Activated T-cell treated with anti-CD3 and anti-CD28 coated beads, Interleukin-2, amount 50 U/mL, for 1 hour (primary cell): ENCODE results near the gene SLC35C1.
A peak's percentile ranks its signal among the peaks of the same experiment; 100 is the strongest.
"Not testable (repeated sequence)": the region's sequence is repeated elsewhere in the genome, so short reads cannot be mapped to it uniquely, and the experiment has no call there.

ENCODE experiments used
- DNase-seq: peaks from one replicate; pipeline ENCODE4 v3.0.0-alpha.2; 2020

The SLC35C1 gene

GRCh38 chr11:45791524-45791923, 13.4 kb upstream of the SLC35C1 start:
- no peak for DNase-seq

DNA sequence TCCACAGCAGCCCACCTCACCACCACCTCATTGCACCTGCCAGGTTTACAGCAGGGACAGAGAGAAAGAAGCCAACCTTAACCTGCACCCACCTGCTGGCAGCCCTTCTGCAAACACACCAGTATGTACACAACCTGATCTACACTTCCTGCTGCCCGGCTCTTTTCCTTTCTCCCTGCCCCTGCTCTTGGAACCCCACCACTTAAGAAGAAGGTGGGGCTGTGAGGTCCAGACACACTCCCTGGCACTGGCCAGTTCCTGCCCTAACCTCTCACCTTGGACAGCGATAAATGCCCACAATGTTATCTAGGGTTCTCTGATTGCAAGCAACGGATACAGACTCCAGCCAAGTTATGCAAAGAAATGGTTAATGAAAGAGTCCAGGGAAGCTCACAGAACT, 10.8 kb upstream of the SLC35C1 start:
- no peak for DNase-seq

- no peak for DNase-seq
Observed at GRCh38 chr11:45795379-45795778, 9.6 kb upstream of the SLC35C1 start.

GRCh38 chr11:45796461-45796861, 8.5 kb upstream of the SLC35C1 start:
- DNase-seq: no peak

DNA sequence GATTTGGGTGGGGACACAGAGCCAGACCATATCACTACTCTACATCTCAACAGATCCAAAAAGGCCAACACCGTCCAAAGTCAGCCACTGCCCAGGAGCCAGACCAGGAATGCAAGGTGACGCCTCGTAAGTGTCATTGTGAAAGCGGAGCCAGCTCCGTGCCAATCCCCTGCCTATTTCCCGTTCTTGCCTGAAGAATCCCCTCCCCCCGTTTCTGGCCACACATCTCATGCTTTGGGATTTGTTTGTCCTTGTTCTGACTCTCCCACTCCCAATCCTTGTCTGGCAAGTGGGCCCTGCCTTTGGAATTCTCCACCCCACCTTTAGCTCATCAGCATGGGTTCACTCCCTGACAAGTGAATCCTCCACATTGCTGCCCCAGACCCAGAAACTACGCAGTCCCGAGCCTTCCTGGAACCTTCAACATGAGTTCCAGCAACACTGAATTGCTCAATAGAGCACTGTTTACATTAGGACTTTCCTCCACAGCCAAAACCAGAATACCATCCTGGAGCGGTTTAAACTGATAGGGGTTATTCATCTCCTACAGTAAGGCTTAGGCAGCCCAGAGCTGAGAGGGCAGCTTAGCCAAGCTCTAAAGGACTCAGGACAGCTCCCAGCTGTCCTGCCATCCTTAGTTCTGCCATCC, 6.0 kb upstream of the SLC35C1 start:
- no peak for DNase-seq

- DNase-seq: no peak
Observed at GRCh38 chr11:45799562-45799961, 5.4 kb upstream of the SLC35C1 start.

DNA sequence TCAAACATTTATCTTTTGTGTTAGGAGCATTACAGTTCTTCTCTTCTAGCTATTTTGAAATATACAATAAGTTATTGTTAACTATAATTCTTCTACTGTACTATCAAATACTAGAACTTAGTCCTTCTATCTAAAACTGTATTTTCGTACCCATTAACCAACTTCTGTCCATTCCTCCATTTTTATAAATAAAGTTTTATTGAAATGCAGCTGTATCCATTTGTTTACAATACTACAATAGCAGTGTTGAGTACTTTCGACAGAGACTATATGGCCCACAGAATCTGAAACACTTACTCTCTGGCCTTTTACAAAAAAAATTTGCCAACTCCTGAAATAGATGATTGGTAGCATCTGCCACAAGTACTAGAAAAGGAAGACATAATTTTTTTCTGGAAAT, 4.7 kb upstream of the SLC35C1 start:
- DNase-seq: no peak

DNA sequence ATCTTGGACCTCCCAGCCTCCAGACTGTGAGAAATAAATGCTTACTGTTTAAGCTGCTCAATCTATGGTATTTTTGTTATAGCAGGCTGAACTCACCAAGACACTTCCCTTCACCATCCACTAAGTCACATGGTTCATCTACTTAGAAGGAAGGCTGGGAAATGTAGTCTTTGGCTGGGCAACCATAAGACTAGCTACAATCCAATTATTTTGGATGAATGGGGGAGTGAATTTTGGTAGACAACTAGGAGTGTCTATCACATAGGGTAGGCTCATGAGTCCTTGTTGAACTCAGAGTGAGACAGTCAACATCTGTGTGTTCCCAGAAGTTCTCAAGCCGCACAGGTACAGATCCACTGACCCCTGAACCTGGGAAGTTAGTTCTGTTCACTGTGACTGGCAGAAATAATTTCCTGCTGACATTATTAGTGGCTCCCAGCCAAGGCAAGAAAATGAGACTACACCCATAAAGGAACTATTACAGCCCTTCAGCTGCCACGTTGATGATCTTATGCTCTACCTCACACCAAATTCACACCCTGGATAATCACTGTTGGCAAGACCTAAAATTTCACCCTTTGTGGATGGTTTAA, 3.1 kb upstream of the SLC35C1 start:
- no peak for DNase-seq

GRCh38 chr11:45802531-45803317, 2.2 kb upstream of the SLC35C1 start:
- DNase-seq: no peak

DNA sequence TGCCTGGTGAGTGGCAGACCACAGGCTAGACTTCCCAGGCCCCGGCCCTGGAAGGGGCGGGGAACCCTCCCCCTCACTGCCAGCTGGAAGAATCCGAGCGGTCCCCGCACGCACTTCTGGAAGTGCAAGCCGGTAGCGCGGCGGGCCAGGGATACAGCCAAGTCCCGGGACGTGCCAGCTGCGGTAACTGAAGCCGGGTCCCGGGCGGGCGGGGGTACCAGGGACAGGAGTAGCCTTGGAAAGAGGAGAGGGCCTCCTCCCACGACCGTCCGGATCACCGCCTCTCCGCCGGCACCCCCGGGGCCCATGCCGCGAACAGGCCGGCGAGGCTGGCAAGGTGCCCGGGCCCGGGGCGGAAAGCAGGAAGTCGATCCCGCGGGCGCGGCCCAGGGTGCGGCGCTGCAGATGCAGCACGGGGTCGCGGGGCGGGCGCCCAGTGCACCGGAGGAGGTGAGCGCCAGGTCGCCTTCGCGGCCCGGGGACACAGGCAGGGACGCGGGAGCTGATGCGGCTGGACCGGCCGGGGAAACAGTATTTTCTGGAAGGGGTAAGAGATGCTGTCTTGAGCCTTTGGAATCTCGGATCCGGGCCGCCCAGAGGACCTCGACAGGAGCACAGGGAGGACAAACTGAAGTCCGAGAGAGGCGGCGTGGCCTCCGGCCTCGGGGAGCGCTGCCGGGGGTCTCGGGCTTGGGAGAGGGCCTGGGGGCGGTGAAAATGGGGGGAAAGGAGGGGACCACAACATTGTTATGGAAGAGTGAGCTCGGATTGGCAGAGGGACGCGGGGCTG, 783 bp upstream of the SLC35C1 start:
- DNase-seq: peak; percentile 69

GRCh38 chr11:45805305-45806071, 539 bp downstream of the SLC35C1 start:
- peak; percentile 21 for DNase-seq

- DNase-seq: no peak
Observed at GRCh38 chr11:45806072-45806933, 1.4 kb downstream of the SLC35C1 start.

GRCh38 chr11:45806937-45807791, 2.2 kb downstream of the SLC35C1 start:
- DNase-seq: no peak

- DNase-seq: no peak
Observed at GRCh38 chr11:45807792-45808238, 2.9 kb downstream of the SLC35C1 start.

DNA sequence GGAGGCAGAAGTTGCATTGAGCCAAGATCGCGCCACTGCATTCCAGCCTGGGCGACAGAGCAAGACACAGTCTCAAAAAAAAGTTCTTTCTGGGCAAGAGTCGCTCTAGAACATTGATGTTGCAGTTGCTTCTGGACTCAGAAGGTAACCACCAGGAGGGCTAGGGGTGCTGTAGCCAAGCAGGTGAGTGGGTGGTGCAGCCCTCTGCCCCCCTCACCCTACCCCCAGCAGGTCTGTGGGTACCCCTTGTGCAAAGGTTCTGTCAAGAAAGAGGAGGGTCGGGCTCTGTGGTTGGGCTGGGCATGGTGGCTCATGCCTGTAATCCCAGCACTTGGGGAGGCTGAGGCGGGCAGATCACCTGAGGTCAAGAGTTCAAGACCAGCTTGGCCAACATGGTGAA, 3.5 kb downstream of the SLC35C1 start:
- DNase-seq: not testable (repeated sequence)

DNA sequence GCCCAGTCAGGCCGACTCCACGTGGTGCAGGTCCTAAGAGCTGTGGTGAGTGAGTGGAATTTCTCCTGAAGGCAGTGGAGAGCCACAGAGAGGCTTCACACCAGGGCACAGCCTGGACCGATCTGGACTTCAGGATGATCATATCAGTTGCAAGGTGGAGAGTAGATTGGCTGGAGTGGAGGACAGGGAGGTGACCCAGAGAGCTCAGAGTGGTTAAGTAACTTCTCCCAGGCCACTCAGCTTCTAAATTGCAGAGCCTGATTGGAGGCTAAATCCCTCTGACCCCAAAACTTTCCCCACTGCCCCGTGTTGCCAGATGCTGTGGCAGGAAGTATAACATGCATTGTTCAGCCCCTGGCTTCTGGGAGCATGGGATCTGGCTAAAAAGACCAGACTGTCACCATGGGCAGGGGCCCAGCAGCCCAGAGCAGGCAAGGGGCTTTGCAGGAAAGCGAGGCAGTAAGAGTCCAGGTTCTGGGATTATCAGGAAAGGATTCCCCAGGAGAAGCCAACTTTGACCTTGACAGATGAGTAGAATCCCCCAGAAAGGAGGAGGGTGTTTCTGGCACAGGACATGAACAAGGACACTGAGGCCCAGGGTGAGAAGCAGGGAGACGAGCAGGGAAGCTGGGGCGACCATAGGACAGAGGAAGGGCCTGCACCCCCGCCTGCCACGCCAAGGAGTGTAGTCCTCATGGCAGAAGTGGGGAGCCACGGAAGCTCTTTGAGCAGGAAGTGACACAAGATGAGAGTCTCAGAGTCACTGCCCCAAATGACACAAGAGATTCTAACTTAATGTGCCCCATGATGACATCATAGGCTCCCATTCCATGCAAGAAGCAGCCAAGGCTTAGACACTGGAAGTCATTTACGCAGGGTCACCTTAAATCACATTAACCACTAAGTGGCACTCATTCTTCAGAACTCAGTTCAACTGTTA, 4.8 kb downstream of the SLC35C1 start:
- DNase-seq: no peak

- no peak for DNase-seq
Observed at GRCh38 chr11:45810431-45811108, 5.6 kb downstream of the SLC35C1 start.

- no peak for DNase-seq
Observed at GRCh38 chr11:45811109-45811435, 6.1 kb downstream of the SLC35C1 start.
